ENCODE measurements around the gene NLE1.

The NLE1 gene

GRCh38 chr17:35087731-35088355 is 54.3 kb downstream of the NLE1 start:
- no peak for DNase-seq (ENCODE audit: low read depth in 3 of 3)

- no peak for DNase-seq (ENCODE audit: low read depth in 3 of 3)
These were observed 55.1 kb downstream of the NLE1 start for GRCh38 chr17:35086931-35087573.

DNA sequence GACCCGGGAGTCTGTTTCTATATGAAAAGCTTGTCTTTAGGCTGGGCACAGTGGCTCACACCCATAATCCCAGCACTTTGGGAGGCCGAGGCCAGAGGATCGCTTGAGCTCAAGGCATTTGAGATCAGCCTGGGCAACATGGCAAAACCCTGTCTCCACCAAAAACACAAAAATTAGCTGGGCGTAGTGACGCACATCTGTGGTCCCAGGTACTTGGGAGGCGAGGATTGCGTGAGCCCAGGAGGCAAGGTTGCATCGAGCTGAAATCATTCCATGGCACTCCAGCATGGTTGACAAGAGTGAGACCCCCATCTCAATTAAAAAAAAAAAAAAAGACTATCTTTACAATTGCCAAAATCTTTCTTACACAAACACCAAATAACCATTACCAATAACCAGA is 55.9 kb downstream of the NLE1 start:
- DNase-seq (ENCODE audit: low read depth in 3 of 3) = no peak

GRCh38 chr17:35084987-35085386 is 57.1 kb downstream of the NLE1 start:
- DNase-seq (ENCODE audit: low read depth in 3 of 3) = no peak

DNA sequence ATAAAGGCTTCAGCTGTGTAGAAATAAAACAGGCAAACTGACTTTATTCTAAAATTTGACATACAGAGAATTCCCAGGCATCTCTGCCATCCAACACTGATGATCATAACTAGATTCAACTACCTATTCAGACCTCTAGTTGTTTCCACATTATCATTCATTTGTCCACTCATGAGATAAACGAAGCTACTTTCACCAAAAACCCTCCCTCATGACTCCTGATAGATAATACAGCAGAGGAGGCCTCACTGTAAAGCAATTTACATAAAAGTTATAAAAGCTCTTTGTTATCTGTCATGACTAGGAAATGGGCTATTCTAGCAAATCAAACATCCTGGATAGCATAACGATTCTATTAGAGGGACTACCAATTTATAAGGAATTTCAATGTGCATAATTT is 59.0 kb downstream of the NLE1 start:
- DNase-seq (ENCODE audit: low read depth in 3 of 3) = no peak

GRCh38 chr17:35082073-35082657 is 59.9 kb downstream of the NLE1 start:
- DNase-seq (ENCODE audit: low read depth in 3 of 3) = no peak

DNA sequence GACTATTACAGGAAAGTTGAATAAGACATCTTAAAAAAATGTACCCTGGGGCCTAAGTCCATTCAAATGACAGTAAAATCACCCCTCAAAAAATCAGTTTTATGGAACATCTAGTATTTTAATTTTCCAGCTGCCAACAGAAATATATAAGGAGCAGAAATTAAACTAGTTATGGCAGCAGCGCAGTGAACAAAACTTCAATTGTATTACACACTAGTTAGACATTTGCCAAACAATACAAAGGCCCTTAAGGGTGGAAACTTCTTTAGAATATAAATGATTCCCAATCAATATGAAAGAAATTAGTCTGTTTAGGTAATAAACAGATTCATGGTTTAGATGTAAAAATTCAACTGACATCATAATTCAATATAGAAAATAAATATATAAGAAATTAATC is 60.5 kb downstream of the NLE1 start:
- DNase-seq (ENCODE audit: low read depth in 3 of 3) = no peak

GRCh38 chr17:35080536-35080935 is 61.6 kb downstream of the NLE1 start:
- DNase-seq (ENCODE audit: low read depth in 3 of 3) = no peak

DNA sequence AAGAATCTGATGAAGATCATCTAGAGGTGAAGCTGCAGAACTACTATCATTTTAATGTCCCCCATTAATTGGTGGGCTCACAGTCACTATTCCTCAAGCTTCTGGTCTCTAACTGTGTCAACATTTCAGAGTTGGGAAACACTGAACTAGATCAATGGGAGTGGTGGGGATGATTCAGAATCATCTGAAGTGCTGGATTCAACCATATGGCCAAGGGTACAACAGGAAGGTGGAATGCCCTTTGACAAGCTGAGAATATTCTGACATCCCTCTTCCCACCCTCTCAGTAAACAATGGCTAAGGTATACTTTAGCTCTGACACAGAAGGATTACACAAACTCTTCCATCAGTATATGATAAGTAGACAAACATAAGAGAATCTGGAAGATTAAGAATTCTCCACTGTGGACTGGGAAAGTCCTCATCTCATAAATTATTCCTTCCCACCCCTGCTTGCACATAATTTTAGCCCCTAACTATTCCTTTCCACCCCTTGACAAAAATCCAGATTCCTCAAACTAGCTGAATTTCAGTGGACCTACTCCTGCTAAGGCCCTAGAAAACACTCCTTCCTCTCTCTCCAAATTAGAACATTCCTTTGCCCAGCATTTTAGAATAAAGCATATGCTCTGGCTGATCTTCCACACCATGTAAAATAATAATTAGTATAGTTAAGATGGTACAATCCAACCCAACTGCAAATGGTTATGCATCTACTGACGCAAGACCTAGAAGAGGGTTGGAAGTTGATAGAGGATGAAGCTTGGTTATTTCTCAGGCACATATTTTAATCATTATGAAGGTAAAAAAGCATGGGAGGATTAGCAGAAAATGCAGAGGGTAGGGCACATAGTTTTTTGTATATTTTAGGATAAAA is 62.3 kb downstream of the NLE1 start:
- DNase-seq (ENCODE audit: low read depth in 3 of 3) = no peak
